Measurements from ENCODE around the gene CCSER2. TPM values are rescaled to one million over a fixed set of nuclear protein-coding genes. Genes with fewer than 3 reads are reported as not detected.
A peak's percentile ranks its signal among the peaks of the same experiment; 100 is the strongest.
"Not testable (repeated sequence)": the region's sequence is repeated elsewhere in the genome, so short reads cannot be mapped to it uniquely, and the experiment has no call there.

Gene CCSER2
- total RNA-seq, 2 experiments from 2014 or later: 92.7 to 98.0 TPM

GRCh38 chr10:84341538-84341856 is 13.1 kb downstream of the CCSER2 start:
- peak overlapping the region; percentile 68 for H3K27ac Mint-ChIP-seq
- no peak for DNase-seq
- peaks cover 28% of the 10 kb centered on the region for H3K36me3 Mint-ChIP-seq
- no peaks in the 10 kb centered on the region for H3K27me3 Mint-ChIP-seq
- peaks cover 50% of the 10 kb centered on the region for H3K4me1 Mint-ChIP-seq
- peak overlapping the region; percentile 40 for H3K4me3 Mint-ChIP-seq
- H3K9me3 Mint-ChIP-seq: peaks cover 1% of the 10 kb centered on the region
- no peak for ATAC-seq (ENCODE audit: low read depth)
- POLR2A ChIA-PET: interaction anchor here (1.4 to 1.8 kb wide), 2 partner anchors 11 to 13 kb away, joined by 4 to 9 read pairs; partner anchors contain the start of gene CCSER2

DNA sequence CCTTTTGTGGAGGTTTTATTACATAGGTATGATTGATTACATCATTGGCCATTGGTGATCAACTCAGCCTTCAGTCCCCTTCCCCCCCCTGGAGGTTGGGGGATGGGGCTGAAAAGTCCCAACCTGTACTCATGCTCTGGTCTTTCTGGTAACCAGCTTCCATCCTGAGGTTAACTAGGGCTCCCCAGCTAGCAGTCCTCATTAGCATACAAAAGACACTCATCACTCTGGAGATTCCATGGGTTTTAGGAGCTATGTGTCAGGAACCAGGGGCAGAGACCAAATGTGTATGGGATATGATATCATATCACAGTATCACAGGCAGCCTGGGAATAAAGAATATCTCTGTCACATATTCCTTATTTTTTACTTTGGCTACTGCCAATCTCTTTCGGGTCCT is 13.6 kb downstream of the CCSER2 start:
- DNase-seq (no peak), ATAC-seq (ENCODE audit: low read depth) (no peak)
- Mint-ChIP-seq H3K27me3 (no peaks in the 10 kb centered on the region), H3K4me1 (peaks cover 51% of the 10 kb centered on the region), H3K9me3 (peaks cover 1% of the 10 kb centered on the region), H3K4me3 (peak overlapping the region; percentile 74), H3K36me3 (peaks cover 30% of the 10 kb centered on the region), H3K27ac (peak overlapping the region; percentile 62)
- POLR2A ChIA-PET: interaction anchor here (1.0 to 1.8 kb wide), 3 partner anchors 10 to 13 kb away, joined by 3 to 9 read pairs (median 4); partner anchors contain the start of gene CCSER2

DNA sequence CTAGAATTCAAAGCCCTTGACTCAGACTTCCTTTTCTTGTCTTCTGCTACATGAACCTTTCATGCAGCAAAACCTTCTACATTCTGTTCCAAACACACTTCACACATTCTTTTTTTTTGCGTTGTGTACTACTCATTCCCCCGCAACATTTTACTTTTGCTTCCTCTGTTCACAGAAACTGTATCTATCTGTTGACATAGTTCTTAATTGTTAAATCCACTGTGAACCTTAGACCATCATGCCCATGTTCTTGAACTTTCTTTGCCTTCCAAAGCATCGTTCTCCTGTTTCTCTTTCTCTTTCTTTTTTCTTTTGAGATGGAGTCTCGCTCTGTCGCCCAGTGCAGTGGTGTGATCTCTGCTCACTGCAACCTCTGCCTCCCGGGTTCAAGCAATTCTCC is 14.2 kb downstream of the CCSER2 start:
- Mint-ChIP-seq H3K27me3 (no peaks in the 10 kb centered on the region), H3K9me3 (peaks cover 1% of the 10 kb centered on the region), H3K36me3 (peaks cover 31% of the 10 kb centered on the region), H3K4me3 (peak overlapping the region; percentile 74), H3K27ac (peak overlapping the region; percentile 62), H3K4me1 (peaks cover 51% of the 10 kb centered on the region)
- ATAC-seq (ENCODE audit: low read depth) (peak; percentile 57), DNase-seq (no peak)
- POLR2A ChIA-PET: interaction anchor here (1.0 to 1.8 kb wide), 3 partner anchors 10 to 14 kb away, joined by 3 to 9 read pairs (median 4); partner anchors contain the start of gene CCSER2

GRCh38 chr10:84343831-84344230 is 15.4 kb downstream of the CCSER2 start:
- DNase-seq (no peak), ATAC-seq (ENCODE audit: low read depth) (no peak)
- Mint-ChIP-seq H3K9me3 (peaks cover 1% of the 10 kb centered on the region), H3K4me3 (peak overlapping the region; percentile 2), H3K27me3 (no peaks in the 10 kb centered on the region), H3K4me1 (peaks cover 52% of the 10 kb centered on the region), H3K36me3 (peaks cover 33% of the 10 kb centered on the region), H3K27ac (no peak overlapping the region)
- POLR2A ChIA-PET: no interaction called here

DNA sequence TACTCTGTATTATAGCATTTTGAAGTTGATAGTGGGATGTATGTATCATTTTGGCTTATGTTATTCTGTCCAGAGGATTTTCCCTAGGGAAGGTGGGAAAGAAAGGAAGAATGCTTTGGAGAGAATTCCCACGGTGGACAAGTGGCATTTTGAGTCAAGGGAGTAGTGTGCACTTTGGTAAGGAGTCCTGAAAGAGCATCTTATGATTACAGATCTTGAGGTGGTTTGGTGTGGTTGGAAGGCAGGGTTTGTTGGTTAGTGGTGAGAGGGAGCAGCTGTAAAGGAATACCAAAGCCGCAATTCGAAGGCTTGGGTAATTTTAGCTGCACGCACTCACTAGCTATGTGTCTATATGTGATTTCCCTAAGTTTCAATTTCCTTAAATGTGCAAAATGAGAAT is 16.1 kb downstream of the CCSER2 start:
- H3K27ac Mint-ChIP-seq: peak overlapping the region; percentile 39
- no peak for ATAC-seq (ENCODE audit: low read depth)
- no peak for DNase-seq

DNA sequence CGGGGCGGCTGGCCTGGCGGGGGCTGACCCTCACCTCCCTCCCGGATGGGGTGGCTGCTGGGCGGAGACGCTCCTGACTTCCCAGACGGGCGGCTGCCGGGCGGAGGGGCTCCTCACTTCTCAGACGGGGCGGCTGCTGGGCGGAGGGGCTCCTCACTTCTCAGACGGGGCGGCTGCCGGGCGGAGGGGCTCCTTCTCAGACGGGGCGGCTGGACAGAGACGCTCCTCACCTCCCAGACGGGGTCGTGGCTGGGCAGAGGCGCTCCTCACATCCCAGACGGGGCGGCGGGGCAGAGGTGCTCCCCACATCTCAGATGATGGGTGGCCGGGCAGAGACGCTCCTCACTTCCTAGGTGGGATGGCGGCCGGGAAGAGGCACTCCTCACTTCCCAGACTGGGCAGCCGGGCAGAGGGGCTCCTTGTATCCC is 19.2 kb downstream of the CCSER2 start:
- ATAC-seq (ENCODE audit: low read depth); H3K9me3 Mint-ChIP-seq; POLR2A ChIA-PET; DNase-seq; H3K4me3 Mint-ChIP-seq; H3K27me3 Mint-ChIP-seq; H3K27ac Mint-ChIP-seq: not testable (repeated sequence)
- Mint-ChIP-seq H3K36me3 (peaks cover 19% of the 10 kb centered on the region), H3K4me1 (peaks cover 38% of the 10 kb centered on the region)

More for the DNA sequence above, 16.1 kb downstream of the CCSER2 start:
- Mint-ChIP-seq H3K9me3 (peaks cover 1% of the 10 kb centered on the region), H3K27me3 (no peaks in the 10 kb centered on the region), H3K4me1 (peaks cover 52% of the 10 kb centered on the region), H3K36me3 (peaks cover 31% of the 10 kb centered on the region), H3K4me3 (peak overlapping the region; percentile 67)
- POLR2A ChIA-PET: interaction anchor here (1.0 kb wide), 1 partner anchor 16 kb away, joined by 3 read pairs; no protein-coding TSS in a partner anchor

DNA sequence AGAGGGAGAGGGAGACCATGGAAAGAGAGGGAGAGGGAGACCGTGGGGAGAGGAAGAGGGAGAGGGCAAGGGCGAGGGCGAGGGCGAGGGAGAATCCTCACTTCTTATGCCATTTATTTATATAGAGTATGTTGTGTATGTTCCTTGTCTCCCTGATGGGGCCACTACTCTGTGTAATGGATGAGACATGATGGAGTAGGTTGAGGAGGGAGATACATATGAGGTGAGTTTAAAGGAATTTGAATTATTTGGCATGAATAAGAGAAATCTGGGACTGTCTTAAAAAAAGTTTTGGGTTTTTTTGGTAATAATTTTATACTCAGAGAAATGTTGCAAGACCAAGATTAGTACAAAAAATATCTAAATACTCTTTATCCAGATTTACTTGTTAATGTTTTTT is 20.1 kb downstream of the CCSER2 start:
- POLR2A ChIA-PET: no interaction called here
- Mint-ChIP-seq H3K27me3 (no peaks in the 10 kb centered on the region), H3K27ac (no peak overlapping the region), H3K4me1 (peaks cover 35% of the 10 kb centered on the region), H3K4me3 (no peak overlapping the region), H3K36me3 (peaks cover 18% of the 10 kb centered on the region), H3K9me3 (no peaks in the 10 kb centered on the region)
- ATAC-seq (ENCODE audit: low read depth) (no peak), DNase-seq (no peak)

DNA sequence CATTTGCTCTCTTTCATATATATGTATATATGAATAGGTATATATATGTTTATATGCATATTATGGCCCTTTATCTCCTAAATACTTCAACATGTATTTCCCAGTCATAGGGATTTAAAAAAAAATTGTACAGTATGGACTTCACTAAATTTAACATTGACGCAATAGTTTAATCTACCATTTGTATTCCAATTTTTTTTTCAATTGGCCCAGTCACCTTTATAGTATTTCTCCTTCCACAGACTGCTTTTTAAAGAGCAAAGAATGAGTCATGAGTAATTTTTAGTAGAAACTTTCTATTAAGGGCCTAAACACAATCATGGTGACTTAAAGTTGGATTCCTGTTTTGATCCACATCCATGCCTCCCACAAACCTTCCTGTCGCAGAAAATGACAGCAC is 20.5 kb downstream of the CCSER2 start:
- H3K27me3 Mint-ChIP-seq: no peaks in the 10 kb centered on the region
- H3K9me3 Mint-ChIP-seq: no peaks in the 10 kb centered on the region
- no peak for DNase-seq
- POLR2A ChIA-PET: no interaction called here
- no peak overlapping the region for H3K27ac Mint-ChIP-seq
- no peak overlapping the region for H3K4me3 Mint-ChIP-seq
- ATAC-seq (ENCODE audit: low read depth): no peak
- H3K4me1 Mint-ChIP-seq: peaks cover 34% of the 10 kb centered on the region
- H3K36me3 Mint-ChIP-seq: peaks cover 18% of the 10 kb centered on the region

DNA sequence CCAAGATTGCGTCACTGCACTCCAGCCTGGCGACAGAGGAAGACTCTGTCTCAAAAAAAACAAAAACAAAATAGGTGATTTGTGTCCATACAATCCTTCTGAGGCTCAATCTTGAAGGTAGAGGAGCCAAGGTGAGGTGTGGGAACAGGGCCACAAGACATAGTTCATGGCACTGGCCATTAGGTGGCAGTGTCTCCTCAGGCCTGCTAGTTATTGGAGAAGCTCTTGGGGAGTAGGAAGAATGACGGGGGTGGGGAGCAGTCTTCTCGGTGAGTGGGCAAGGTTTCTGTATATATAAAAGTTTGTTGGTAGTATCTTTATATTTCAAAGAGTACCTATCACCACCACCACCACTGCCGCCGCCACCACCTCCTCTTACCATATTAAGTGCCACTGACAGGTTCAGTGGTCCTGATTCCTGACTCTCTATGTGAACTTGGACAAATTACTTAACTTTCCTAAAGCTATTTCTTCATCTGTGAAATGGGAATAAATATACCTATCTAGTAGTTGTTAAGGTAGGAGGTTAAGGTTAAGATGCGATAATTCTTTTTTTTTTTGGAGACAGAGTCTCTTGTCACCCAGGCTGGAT is 24.0 kb downstream of the CCSER2 start:
- Mint-ChIP-seq H3K9me3 (no peaks in the 10 kb centered on the region), H3K27me3 (no peaks in the 10 kb centered on the region), H3K27ac (no peak overlapping the region), H3K4me1 (peaks cover 44% of the 10 kb centered on the region), H3K4me3 (no peak overlapping the region), H3K36me3 (peaks cover 8% of the 10 kb centered on the region)
- DNase-seq (peak; percentile 58), ATAC-seq (ENCODE audit: low read depth) (peak; percentile 87)
- POLR2A ChIA-PET: interaction anchor here (1.0 kb wide), 1 partner anchor 10 kb away, joined by 3 read pairs; no protein-coding TSS in a partner anchor

DNA sequence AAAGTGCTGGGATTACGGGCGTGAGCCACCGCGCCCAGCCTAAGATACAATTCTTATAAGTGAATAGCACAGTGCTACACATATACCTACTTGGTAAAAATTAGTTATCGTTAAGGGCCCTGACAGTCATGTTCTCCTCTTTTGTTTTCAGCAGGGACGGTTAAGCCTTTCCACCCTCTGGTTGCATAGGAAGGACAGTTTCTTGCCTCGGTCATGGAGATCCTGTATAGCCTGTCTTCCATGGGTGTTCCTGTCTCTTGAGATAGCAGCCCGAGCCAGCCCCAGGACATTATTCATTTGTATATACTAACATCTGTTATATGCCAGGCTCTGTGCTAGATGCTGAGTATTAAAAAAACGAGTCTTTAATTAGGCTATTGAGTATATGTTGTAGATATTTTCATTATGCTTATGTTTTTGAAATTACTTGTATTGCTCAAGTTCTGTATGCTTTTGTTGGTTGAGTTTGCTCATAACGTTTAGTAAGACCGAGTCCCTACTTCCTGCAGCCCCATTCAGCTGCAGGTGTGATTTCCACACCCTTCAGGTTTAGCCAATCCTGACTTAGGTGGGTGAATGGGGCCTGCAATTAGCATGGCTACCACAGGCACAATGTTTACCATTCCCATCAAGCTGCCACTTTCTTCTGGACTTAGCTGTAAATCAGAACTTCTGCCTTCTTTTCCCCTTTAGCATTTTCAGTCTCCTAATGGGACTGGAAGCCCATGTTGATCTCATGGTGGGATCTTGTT is 24.8 kb downstream of the CCSER2 start:
- H3K4me1 Mint-ChIP-seq: peaks cover 48% of the 10 kb centered on the region
- peaks cover 7% of the 10 kb centered on the region for H3K36me3 Mint-ChIP-seq
- H3K27ac Mint-ChIP-seq: no peak overlapping the region
- H3K9me3 Mint-ChIP-seq: no peaks in the 10 kb centered on the region
- DNase-seq (no peak), ATAC-seq (ENCODE audit: low read depth) (no peak)
- H3K27me3 Mint-ChIP-seq: no peaks in the 10 kb centered on the region
- H3K4me3 Mint-ChIP-seq: no peak overlapping the region
- POLR2A ChIA-PET: no interaction called here

GRCh38 chr10:84354623-84355022 is 26.2 kb downstream of the CCSER2 start:
- Mint-ChIP-seq H3K27ac (no peak overlapping the region), H3K4me3 (no peak overlapping the region), H3K36me3 (peaks cover 6% of the 10 kb centered on the region), H3K9me3 (no peaks in the 10 kb centered on the region), H3K4me1 (peaks cover 47% of the 10 kb centered on the region), H3K27me3 (no peaks in the 10 kb centered on the region)
- POLR2A ChIA-PET: no interaction called here
- no peak for DNase-seq
- ATAC-seq (ENCODE audit: low read depth): no peak

- DNase-seq (no peak), ATAC-seq (ENCODE audit: low read depth) (no peak)
- H3K4me1 Mint-ChIP-seq: peaks cover 47% of the 10 kb centered on the region
- no peak overlapping the region for H3K27ac Mint-ChIP-seq
- no peaks in the 10 kb centered on the region for H3K9me3 Mint-ChIP-seq
- H3K4me3 Mint-ChIP-seq: no peak overlapping the region
- no peaks in the 10 kb centered on the region for H3K27me3 Mint-ChIP-seq
- POLR2A ChIA-PET: no interaction called here
- H3K36me3 Mint-ChIP-seq: peaks cover 6% of the 10 kb centered on the region
Observed at GRCh38 chr10:84355106-84355505, 26.7 kb downstream of the CCSER2 start.

DNA sequence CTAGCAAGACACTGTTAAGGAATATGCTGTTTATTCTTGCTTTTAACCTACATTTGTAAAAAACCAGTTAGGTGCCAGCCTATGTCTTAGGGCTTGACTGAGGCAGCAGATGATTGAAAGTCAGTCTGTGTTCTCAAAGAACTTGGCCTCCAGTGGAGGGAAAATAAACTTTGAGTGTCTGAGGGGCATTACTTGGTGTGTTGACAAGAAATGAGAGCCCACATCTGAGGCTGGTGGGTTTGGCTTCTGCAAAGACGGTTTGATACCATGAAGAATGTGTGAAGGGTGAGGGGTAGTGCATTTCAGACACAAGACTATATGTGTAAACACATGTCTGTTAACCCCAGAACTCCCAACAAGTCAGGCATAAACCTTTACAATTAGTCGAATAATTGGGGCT is 28.5 kb downstream of the CCSER2 start:
- Mint-ChIP-seq H3K36me3 (peaks cover 8% of the 10 kb centered on the region), H3K4me3 (no peak overlapping the region), H3K9me3 (no peaks in the 10 kb centered on the region), H3K4me1 (peaks cover 53% of the 10 kb centered on the region), H3K27me3 (no peaks in the 10 kb centered on the region), H3K27ac (no peak overlapping the region)
- POLR2A ChIA-PET: no interaction called here
- ATAC-seq (ENCODE audit: low read depth): no peak
- DNase-seq: no peak

DNA sequence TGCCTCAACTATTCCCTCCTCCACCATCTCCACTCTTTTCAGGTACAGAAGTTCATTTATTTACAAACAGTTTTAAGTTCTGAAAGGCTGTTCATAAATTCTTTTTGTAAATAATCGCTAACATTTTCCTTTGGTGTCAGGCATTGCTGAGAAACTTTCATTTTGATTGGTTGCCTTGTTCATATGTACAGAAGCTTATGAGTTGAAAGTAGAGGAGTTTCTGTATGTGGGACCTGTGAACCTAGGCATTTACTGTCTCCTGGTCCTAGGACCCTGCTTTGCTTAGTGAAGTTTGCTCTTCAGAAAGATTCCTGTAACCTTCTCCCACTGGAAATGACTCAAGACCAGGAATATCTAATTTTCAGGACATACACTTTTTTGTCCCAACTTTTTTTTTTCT is 30.4 kb downstream of the CCSER2 start:
- ATAC-seq (ENCODE audit: low read depth): no peak
- H3K4me3 Mint-ChIP-seq: no peak overlapping the region

More for the DNA sequence above, 30.4 kb downstream of the CCSER2 start:
- Mint-ChIP-seq H3K4me1 (peaks cover 52% of the 10 kb centered on the region), H3K9me3 (no peaks in the 10 kb centered on the region), H3K36me3 (peaks cover 16% of the 10 kb centered on the region), H3K27me3 (no peaks in the 10 kb centered on the region), H3K27ac (no peak overlapping the region)
- POLR2A ChIA-PET: no interaction called here
- no peak for DNase-seq
